GM23248 (cell line): ENCODE data around the gene PKD2. TPM values are rescaled to one million over a fixed set of nuclear protein-coding genes. Genes with fewer than 3 reads are reported as not detected.

Source experiments
- DNase-seq: peaks from one replicate; pipeline ENCODE4 v3.0.0-alpha.2; 2015
- H2AFZ ChIP-seq: fragments of 200-600 bp; sonication (generic); 2 replicates; pipeline ENCODE4 v1.6.1; 2016; ENCODE audit warnings: antibody characterized with exemption
- H3F3A ChIP-seq: fragments of 200-600 bp; sonication (generic); 2 replicates; pipeline ENCODE4 v1.6.1; 2016; ENCODE audit warnings: mild to moderate bottlenecking, antibody characterized with exemption, mixed run types; ENCODE audit not compliant: insufficient read depth
- H3K27ac ChIP-seq: fragments of 200-600 bp; sonication (generic); 2 replicates; pipeline ENCODE4 v1.5.1; 2016; ENCODE audit warnings: mild to moderate bottlenecking
- H3K27me3 ChIP-seq: fragments of 200-600 bp; sonication (generic); replicated peaks from 2 replicates; pipeline ENCODE4 v1.6.1; 2016; ENCODE audit warnings: mild to moderate bottlenecking; ENCODE audit not compliant: insufficient read depth
- H3K36me3 ChIP-seq: fragments of 200-600 bp; sonication (generic); 2 replicates; pipeline ENCODE4 v1.6.1; 2016; ENCODE audit warnings: low read depth, mild to moderate bottlenecking
- H3K4me1 ChIP-seq: fragments of 200-600 bp; sonication (generic); 2 replicates; pipeline ENCODE4 v1.6.1; 2016; ENCODE audit warnings: mild to moderate bottlenecking; ENCODE audit not compliant: insufficient read depth
- H3K4me2 ChIP-seq: fragments of 200-600 bp; sonication (generic); one replicate; pipeline ENCODE4 v1.6.1; 2016; ENCODE audit warnings: mild to moderate bottlenecking; ENCODE audit not compliant: unreplicated experiment
- H3K4me3 ChIP-seq: fragments of 200-600 bp; sonication (generic); 2 replicates; pipeline ENCODE4 v1.5.1; 2016; ENCODE audit warnings: mild to moderate bottlenecking
- H3K79me2 ChIP-seq: fragments of 200-600 bp; sonication (generic); 2 replicates; pipeline ENCODE4 v1.6.1; 2016; ENCODE audit warnings: mild to moderate bottlenecking; ENCODE audit not compliant: insufficient read depth
- H3K9ac ChIP-seq: fragments of 200-600 bp; sonication (generic); 2 replicates; pipeline ENCODE4 v1.6.1; 2016; ENCODE audit warnings: mild to moderate bottlenecking
- H3K9me2 ChIP-seq: fragments of 200-600 bp; sonication (generic); 2 replicates; pipeline ENCODE4 v1.6.1; 2016; ENCODE audit warnings: mixed run types, mild to moderate bottlenecking, moderate library complexity; ENCODE audit not compliant: insufficient read depth
- H3K9me3 ChIP-seq: fragments of 200-600 bp; sonication (generic); one replicate; pipeline ENCODE4 v1.6.1; 2017; ENCODE audit warnings: low read depth
- H4K20me1 ChIP-seq: fragments of 200-600 bp; sonication (generic); 2 replicates; pipeline ENCODE4 v1.6.0; 2016; ENCODE audit not compliant: insufficient read depth
- EZH2 ChIP-seq: fragments of 200-600 bp; sonication (generic); IDR thresholded peaks from 2 replicates; pipeline ENCODE4 v1.6.1; 2018; ENCODE audit warnings: antibody characterized with exemption, mild to moderate bottlenecking; ENCODE audit not compliant: insufficient read depth, poor library complexity, severe bottlenecking
- EZH2phosphoT487 ChIP-seq: fragments of 200-600 bp; sonication (generic); IDR thresholded peaks from 2 replicates; pipeline ENCODE4 v1.6.1; 2018; ENCODE audit warnings: antibody characterized with exemption, moderate library complexity, mild to moderate bottlenecking, low read depth; ENCODE audit not compliant: insufficient read depth
- WGBS, 2 experiments: methylation state at CpG; one replicate each; pipeline ENCODE4 v1.1.6; 2015 to 2017; ENCODE audit warnings: low lambda C conversion rate in 2 of 2, low coverage in 1 of 2; ENCODE audit errors: missing lambda C conversion rate in 2 of 2; 5-methylcytosine and 5-hydroxymethylcytosine counted together
- in situ Hi-C: fragments of 300-500 bp; cut with MboI; formaldehyde crosslinking; loops from 2 replicates; pipeline ENCODE4 v1.15.0; 2020
- polyA plus RNA-seq: library from polyadenylated mRNA; unstranded; fragments of >200 nt; fragmentation: Nextera tagmentation; extraction: Ambion mirVana; gene quantifications from 2 replicates; pipeline ENCODE4 v1.2.1, GENCODE V29; 2016
- total RNA-seq: library from RNA; depleted of rRNA; stranded (reverse); fragments of >200 nt; shearing (Covaris generic); gene quantifications from 2 replicates; pipeline ENCODE4 v1.2.3, GENCODE V29; 2014

The PKD2 gene
- total and polyA plus RNA-seq, 2 experiments from 2014 or later: 35.0 to 125 TPM

DNA sequence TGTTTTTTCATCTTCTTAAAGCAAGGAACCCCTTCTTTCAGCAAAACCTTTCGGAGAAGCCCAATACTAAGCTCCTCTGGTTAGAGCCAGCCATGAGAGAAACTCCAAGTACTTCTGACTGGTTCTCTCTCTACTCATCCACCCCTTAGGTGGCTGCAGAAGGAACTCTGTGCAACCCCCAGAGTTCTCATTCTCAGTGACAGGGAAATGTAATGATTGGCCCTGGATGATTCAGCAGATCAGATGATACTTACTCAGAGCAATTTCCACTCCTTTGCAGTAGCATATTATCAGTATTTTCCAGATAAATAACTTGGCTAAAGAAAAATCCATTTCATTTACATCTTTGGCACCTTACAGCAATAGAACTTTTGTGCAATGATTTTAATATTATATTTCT is 28.8 kb upstream of the PKD2 start:
- in situ Hi-C loops: no loop called here
- TF ChIP-seq EZH2phosphoT487: no peak
- TF ChIP-seq EZH2: no peak
- H3K79me2 ChIP-seq: no peaks in the 10 kb centered on the region
- no peaks in the 10 kb centered on the region for H3K9me2 ChIP-seq
- H3K4me2 ChIP-seq: no peak overlapping the region
- H3K4me1 ChIP-seq: peaks cover 12% of the 10 kb centered on the region; the same call in 1 of the 2 replicates
- no peaks in the 10 kb centered on the region for H3K27me3 ChIP-seq
- no peaks in the 10 kb centered on the region for H4K20me1 ChIP-seq
- DNase-seq: peak; percentile 56
- no peaks in the 10 kb centered on the region for H3K36me3 ChIP-seq
- no peak overlapping the region for H3K4me3 ChIP-seq
- H3K27ac ChIP-seq: no peak overlapping the region
- H3F3A ChIP-seq: peaks cover 13% of the 10 kb centered on the region; the same call in 1 of the 2 replicates
- H2AFZ ChIP-seq: no peak overlapping the region
- H3K9ac ChIP-seq: no peak overlapping the region
- 82 to 89% methylated on average over 1 of the region's 1 CpG for WGBS, 2 experiments
- H3K9me3 ChIP-seq: no peaks in the 10 kb centered on the region

DNA sequence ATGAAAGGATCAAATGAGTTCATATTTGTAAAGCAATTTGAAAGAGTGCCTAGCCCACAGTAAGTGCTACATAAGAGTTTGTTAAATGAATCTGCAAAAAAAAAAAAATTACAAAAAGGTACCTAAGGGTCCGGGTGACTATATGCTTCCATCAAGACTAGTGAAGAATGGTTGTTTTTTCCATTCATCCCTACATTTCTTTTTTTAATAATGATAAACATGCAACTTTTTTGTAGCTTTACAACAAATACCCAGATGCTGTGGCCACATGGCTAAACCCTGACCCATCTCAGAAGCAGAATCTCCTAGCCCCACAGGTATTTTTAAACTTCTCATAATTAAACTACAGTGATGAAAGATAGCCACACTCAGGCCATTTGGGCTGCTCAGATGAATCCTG is 27.6 kb upstream of the PKD2 start:
- Histone ChIP-seq H3K27me3 (no peaks in the 10 kb centered on the region), H3K36me3 (no peaks in the 10 kb centered on the region), H3K9me3 (no peaks in the 10 kb centered on the region), H3F3A (peaks cover 2% of the 10 kb centered on the region; the same call in 1 of the 2 replicates), H3K4me2 (no peak overlapping the region), H3K4me3 (no peak overlapping the region), H4K20me1 (no peaks in the 10 kb centered on the region; the same call in 1 of the 2 replicates), H3K79me2 (no peaks in the 10 kb centered on the region), H3K9me2 (no peaks in the 10 kb centered on the region), H3K4me1 (peaks cover 6% of the 10 kb centered on the region; the same call in 1 of the 2 replicates), H2AFZ (no peak overlapping the region), H3K27ac (no peak overlapping the region), H3K9ac (no peak overlapping the region)
- 84 to 93% methylated on average over 1 of the region's 1 CpG for WGBS, 2 experiments
- no peak for DNase-seq
- TF ChIP-seq EZH2: no peak
- TF ChIP-seq EZH2phosphoT487: no peak
- in situ Hi-C loops: no loop called here

DNA sequence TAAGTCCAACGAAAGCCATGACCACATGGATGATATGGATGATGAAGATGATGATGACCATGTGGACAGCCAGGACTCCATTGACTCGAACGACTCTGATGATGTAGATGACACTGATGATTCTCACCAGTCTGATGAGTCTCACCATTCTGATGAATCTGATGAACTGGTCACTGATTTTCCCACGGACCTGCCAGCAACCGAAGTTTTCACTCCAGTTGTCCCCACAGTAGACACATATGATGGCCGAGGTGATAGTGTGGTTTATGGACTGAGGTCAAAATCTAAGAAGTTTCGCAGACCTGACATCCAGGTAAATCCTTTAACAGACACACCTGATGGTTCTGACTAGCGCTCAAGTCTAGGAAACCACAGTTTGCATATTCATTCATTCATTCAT is 25.9 kb upstream of the PKD2 start:
- H3K36me3 ChIP-seq: no peaks in the 10 kb centered on the region
- H3K9me3 ChIP-seq: no peaks in the 10 kb centered on the region
- no peak overlapping the region for H3K27ac ChIP-seq
- H3K4me1 ChIP-seq: no peaks in the 10 kb centered on the region
- 85 to 91% methylated on average over 8 of the region's 8 CpGs for WGBS, 2 experiments
- no peaks in the 10 kb centered on the region; the same call in 1 of the 2 replicates for H4K20me1 ChIP-seq
- no peaks in the 10 kb centered on the region for H3K27me3 ChIP-seq
- H3K9ac ChIP-seq: no peak overlapping the region
- no peaks in the 10 kb centered on the region for H3F3A ChIP-seq
- no peaks in the 10 kb centered on the region for H3K79me2 ChIP-seq
- in situ Hi-C loops: no loop called here
- TF ChIP-seq EZH2 (no peak), EZH2phosphoT487 (no peak)
- no peak for DNase-seq
- H2AFZ ChIP-seq: no peak overlapping the region
- H3K4me2 ChIP-seq: no peak overlapping the region
- no peak overlapping the region for H3K4me3 ChIP-seq
- no peaks in the 10 kb centered on the region for H3K9me2 ChIP-seq

DNA sequence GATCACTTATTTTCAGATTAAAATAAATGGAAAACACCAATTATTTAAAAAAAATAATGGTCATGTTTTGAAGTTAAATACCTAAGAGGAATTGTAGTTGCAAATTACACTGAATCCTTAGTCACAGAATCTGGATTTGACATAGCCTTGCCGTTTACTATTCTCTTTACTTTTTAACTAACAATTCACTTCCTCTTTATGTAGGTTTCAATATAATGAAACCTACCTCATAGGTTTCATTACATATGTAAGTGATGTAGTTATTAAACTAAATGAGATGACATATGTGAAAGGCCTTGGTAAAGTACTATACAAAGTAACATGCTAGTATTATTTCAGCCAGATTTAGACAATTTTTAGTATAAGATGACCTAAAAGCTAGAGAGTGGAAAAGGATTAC is 25.4 kb upstream of the PKD2 start:
- in situ Hi-C loops: no loop called here
- no peak overlapping the region for H3K4me3 ChIP-seq
- no peaks in the 10 kb centered on the region for H3K36me3 ChIP-seq
- no peaks in the 10 kb centered on the region for H3K79me2 ChIP-seq
- 7 to 20% methylated on average over 1 of the region's 1 CpG for WGBS, 2 experiments
- no peaks in the 10 kb centered on the region; the same call in 1 of the 2 replicates for H4K20me1 ChIP-seq
- H2AFZ ChIP-seq: no peak overlapping the region
- H3K4me2 ChIP-seq: no peak overlapping the region
- no peak overlapping the region for H3K9ac ChIP-seq
- no peaks in the 10 kb centered on the region for H3K4me1 ChIP-seq
- H3K27ac ChIP-seq: no peak overlapping the region
- TF ChIP-seq EZH2 (no peak), EZH2phosphoT487 (no peak)
- no peaks in the 10 kb centered on the region for H3K9me3 ChIP-seq
- no peaks in the 10 kb centered on the region for H3F3A ChIP-seq
- no peaks in the 10 kb centered on the region for H3K9me2 ChIP-seq
- no peak for DNase-seq
- no peaks in the 10 kb centered on the region for H3K27me3 ChIP-seq
